Islet of Langerhans (tissue), 1 donor: Measurements from ENCODE around the gene PGAM2.

Experiments used
- FAIRE-seq: peaks from one replicate; lab custom pipeline; 2011; peaks lifted over from hg19 to GRCh38; lab: Jason Lieb, UNC

The PGAM2 gene

GRCh38 chr7:44082541-44083207, 17.3 kb upstream of the PGAM2 start:
- FAIRE-seq: no peak

- no peak for FAIRE-seq
Measured at GRCh38 chr7:44081266-44081748, 15.9 kb upstream of the PGAM2 start.

- FAIRE-seq: no peak
Measured at GRCh38 chr7:44080686-44081265, 15.4 kb upstream of the PGAM2 start.

GRCh38 chr7:44080118-44080517, 14.8 kb upstream of the PGAM2 start:
- FAIRE-seq: no peak

- no peak for FAIRE-seq
Measured at GRCh38 chr7:44079331-44080021, 14.1 kb upstream of the PGAM2 start.

- no peak for FAIRE-seq
Measured at GRCh38 chr7:44078521-44078920, 13.2 kb upstream of the PGAM2 start.

GRCh38 chr7:44077681-44078091, 12.3 kb upstream of the PGAM2 start:
- FAIRE-seq: no peak

- FAIRE-seq: no peak
Measured at GRCh38 chr7:44077061-44077460, 11.7 kb upstream of the PGAM2 start.

- FAIRE-seq: no peak
Measured at GRCh38 chr7:44076101-44076895, 10.9 kb upstream of the PGAM2 start.

- no peak for FAIRE-seq
Measured at GRCh38 chr7:44075296-44076075, 10.1 kb upstream of the PGAM2 start.

- no peak for FAIRE-seq
Measured at GRCh38 chr7:44074349-44074695, 9.0 kb upstream of the PGAM2 start.

- FAIRE-seq: no peak
Measured at GRCh38 chr7:44073664-44074348, 8.4 kb upstream of the PGAM2 start.

GRCh38 chr7:44072364-44073231, 7.2 kb upstream of the PGAM2 start:
- FAIRE-seq: no peak

GRCh38 chr7:44071726-44072363, 6.5 kb upstream of the PGAM2 start:
- no peak for FAIRE-seq

GRCh38 chr7:44068054-44068453, 2.7 kb upstream of the PGAM2 start:
- no peak for FAIRE-seq

GRCh38 chr7:44067064-44067951, 1.9 kb upstream of the PGAM2 start:
- no peak for FAIRE-seq

- FAIRE-seq: no peak
Measured at GRCh38 chr7:44066494-44067063, 1.2 kb upstream of the PGAM2 start.

- no peak for FAIRE-seq
Measured at GRCh38 chr7:44066111-44066460, 719 bp upstream of the PGAM2 start.
